Measurements from ENCODE around the gene GIMD1.
"Not testable (repeated sequence)": the region's sequence is repeated elsewhere in the genome, so short reads cannot be mapped to it uniquely, and the experiment has no call there.

GIMD1 gene

DNA sequence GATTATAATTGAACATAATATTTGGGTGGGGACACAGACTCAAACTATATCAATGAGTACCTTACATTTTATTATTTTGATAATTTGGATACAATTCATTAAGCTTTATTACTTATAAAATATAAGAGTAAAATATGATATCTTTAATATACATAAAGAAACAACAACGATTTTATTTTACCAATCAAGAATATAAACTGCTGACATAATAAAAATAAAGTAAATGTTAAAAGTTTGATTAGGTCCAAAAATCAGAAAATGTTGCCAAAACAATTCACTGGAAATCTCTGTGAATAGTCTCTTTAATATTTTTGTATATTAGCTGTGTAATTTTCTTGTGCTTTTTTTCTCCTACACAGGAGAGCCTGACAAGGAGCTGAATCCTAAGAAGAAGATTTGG, 21.4 kb downstream of the GIMD1 start:
- no peak for DNase-seq

DNA sequence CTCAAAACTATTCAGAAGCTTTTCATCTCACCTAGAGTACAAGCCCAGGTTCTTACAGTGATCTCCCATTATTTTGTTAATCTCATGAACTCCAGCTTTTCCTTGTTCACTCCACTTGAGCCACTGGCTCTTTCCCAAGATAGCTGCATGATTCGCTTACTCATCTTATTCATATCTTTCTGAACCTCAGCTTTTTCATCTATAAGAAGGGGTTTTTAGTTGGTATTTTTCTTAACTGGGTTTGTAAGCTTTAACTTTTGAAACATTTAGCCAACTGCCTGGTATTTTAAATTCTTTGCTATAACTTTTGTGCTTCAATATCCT, 24.0 kb downstream of the GIMD1 start:
- DNase-seq: no peak

- no peak for DNase-seq
Observed at GRCh38 chr4:106343865-106344646, 24.5 kb downstream of the GIMD1 start.

DNA sequence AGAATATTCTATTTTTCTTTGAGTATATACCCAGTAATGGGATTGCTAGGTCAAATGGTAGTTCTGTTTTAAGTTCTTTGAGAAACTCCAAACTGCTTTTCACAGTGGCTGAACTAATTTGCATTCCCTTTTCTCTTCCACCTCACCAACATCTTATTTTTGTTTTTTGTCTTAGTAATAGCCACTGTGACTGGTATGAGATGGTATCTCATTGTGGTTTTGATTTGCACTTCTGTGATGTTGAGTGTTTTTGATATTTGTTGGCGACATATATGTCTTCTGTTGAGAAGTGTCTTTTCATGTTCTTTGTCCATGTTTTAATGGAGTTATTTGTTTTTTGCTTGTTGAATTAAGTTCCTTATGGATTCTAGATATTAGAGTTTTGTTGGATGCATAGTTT, 27.8 kb downstream of the GIMD1 start:
- DNase-seq: no peak

GRCh38 chr4:106339431-106339830, 29.1 kb downstream of the GIMD1 start:
- no peak for DNase-seq

- DNase-seq: no peak
Observed at GRCh38 chr4:106338671-106339070, 29.9 kb downstream of the GIMD1 start.

- DNase-seq: no peak
Observed at GRCh38 chr4:106337916-106338315, 30.7 kb downstream of the GIMD1 start.

DNA sequence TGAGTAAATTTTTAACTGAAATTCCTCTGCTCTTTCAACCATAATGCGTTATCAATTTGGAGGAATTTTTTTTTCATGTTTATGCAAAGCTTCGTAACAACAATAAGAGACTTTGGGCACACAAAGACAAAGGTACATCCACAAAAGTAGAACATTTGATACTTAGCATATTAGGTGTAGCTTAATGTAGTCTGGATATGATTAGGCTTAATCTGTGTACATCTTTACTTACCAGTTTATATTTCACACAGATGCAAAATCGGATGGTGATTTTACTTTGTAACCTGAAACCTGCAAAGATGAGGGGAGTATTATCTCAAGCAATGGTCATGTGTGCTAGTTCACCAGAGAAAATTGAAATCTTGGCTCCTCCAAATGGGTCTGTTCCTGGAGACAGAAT, 32.0 kb downstream of the GIMD1 start:
- no peak for DNase-seq

GRCh38 chr4:106334741-106335470, 33.7 kb downstream of the GIMD1 start:
- no peak for DNase-seq

DNA sequence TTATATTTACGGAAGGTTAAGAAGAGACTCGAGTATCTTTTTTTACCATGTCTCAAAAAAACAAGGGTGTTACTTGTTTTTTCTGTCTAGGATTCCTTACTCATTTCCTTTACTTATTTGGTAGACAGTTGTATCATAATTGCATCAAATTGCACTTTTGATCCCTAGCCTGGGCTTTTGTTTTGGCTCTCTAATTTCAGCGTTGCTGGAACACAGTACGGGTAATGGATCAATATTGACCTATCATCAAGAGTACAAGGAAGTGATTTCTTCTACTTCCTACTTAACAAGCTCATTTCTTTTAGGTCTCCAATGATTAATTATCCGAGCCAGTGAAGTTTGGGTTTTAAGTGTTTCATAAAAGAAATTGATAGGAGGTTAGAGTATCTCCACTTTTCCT, 35.4 kb downstream of the GIMD1 start:
- DNase-seq: no peak

DNA sequence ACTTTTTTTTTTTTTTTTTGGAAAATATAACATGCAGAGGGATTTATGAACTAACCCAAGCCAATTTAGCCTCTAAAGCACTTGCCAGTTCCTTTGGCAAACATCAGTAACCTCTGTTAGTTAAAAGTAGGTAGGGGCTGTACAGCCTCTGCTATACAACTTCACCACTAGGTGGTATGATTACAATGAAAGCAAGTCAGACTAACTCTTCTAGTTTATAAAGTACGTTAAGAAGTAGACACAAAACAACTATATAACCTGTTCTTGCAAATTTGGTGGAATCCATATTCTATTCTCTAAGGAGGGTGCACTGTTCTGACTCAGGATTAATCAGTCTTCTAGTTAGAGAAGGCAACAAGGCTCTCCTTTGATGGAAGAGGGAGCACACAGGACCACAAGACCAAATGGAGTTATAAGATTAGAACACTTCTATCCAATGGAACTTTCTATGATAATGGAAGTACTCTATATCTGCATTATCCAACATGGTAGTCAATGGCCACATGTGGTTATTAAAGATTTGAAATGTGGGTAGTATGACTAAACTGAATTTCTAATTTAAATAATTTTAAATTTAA, 39.4 kb downstream of the GIMD1 start:
- no peak for DNase-seq

DNA sequence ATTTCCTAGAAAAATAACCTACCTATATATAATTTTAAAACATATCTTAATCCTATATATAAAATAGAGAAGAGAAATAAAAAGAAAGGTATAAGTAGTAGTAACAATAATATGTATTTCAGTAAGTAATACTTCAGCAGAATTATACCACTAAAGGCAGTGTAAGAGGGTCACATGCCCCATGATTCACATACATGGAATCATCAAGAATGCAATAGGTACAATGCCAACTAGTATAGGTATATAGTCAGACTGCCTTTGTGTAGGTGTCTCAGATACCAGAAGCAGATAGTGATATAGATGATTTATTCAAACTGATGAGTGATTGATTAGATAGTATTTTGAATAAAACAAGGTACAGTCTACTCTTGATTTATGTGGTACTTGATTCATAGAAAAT, 42.8 kb downstream of the GIMD1 start:
- DNase-seq: no peak

- DNase-seq: no peak
Observed at GRCh38 chr4:106323119-106323518, 45.5 kb downstream of the GIMD1 start.

DNA sequence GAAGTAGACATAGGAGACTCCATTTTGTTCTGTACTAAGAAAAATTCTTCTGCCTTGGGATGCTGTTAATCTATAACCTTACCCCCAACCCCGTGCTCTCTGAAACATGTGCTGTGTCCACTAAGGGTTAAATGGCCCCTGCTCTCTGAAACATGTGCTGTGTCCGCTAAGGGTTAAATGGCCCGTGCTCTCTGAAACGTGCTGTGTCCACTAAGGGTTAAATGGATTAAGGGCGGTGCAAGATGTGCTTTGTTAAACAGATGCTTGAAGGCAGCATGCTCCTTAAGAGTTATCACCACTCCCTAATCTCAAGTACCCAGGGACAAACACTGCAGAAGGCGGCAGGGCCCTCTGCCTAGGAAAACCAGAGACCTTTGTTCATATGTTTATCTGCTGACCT, 46.8 kb downstream of the GIMD1 start:
- DNase-seq: not testable (repeated sequence)

DNA sequence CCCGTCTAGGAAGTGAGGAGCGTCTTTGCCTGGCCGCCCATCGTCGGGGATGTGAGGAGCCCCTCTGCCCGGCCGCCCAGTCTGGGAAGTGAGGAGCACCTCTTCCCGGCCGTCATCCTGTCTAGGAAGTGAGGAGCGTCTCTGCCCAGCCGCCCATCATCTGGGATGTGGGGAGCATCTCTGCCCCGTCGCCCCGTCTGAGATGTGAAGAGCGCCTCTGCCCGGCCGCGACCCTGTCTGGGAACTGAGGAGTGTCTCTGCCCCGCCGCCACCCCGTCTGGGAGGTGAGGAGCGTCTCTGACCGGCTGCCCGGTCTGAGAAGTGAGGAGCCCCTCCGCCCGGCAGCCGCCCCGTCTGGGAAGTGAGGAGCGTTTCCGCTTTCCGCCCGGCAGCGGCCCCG, 47.4 kb downstream of the GIMD1 start:
- not testable (repeated sequence) for DNase-seq

GRCh38 chr4:106320235-106320634, 48.3 kb downstream of the GIMD1 start:
- no peak for DNase-seq

GRCh38 chr4:106318511-106318910, 50.1 kb downstream of the GIMD1 start:
- DNase-seq: no peak

DNA sequence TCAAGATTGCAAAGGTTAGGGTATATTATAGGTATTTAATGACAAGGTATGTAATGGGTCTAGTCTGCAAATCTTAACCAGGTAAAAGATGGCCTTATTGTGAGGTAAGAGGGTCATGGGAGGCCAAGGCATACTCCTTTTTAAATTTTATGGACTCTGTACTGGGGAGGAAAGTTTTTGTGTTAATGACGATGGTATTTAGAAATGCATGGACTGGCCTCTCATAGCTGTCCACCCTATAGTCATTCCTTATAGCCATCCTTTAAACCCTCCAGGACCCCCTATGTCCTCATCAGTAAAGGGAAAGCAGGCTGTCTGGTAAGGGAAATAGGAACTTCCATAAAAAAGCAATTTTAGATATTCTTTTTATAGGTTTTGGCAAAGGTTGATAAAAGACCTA, 50.8 kb downstream of the GIMD1 start:
- no peak for DNase-seq

DNA sequence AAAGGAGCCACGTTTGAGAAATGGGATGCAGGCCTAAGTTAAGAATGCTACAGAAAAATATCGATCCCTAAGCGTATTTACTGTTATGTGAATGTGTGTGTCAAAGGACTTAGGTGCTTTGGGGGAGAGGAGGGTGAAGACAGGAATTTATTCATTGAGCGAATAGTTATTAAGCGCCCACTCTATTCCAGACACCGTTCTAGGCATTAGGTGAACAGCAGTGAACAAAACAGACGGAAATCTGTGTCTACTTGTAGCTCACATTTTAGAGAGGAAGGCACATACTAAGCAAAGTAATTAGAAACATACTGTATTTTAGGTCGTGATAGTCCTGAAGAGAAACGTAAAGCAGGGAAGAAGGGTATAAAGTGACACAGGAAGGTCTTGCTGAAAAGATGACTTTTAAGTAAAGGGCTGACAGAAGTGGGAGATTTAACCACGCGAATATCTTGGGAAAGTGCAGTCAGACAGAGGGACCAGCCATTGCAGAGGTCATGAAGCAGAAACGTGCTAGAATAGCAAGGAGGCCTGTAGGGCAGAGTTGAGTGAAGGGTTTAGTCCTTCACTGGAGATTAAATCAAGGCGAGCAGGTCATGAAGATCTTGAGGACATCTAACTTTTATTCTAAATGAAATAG, 51.7 kb downstream of the GIMD1 start:
- no peak for DNase-seq

DNA sequence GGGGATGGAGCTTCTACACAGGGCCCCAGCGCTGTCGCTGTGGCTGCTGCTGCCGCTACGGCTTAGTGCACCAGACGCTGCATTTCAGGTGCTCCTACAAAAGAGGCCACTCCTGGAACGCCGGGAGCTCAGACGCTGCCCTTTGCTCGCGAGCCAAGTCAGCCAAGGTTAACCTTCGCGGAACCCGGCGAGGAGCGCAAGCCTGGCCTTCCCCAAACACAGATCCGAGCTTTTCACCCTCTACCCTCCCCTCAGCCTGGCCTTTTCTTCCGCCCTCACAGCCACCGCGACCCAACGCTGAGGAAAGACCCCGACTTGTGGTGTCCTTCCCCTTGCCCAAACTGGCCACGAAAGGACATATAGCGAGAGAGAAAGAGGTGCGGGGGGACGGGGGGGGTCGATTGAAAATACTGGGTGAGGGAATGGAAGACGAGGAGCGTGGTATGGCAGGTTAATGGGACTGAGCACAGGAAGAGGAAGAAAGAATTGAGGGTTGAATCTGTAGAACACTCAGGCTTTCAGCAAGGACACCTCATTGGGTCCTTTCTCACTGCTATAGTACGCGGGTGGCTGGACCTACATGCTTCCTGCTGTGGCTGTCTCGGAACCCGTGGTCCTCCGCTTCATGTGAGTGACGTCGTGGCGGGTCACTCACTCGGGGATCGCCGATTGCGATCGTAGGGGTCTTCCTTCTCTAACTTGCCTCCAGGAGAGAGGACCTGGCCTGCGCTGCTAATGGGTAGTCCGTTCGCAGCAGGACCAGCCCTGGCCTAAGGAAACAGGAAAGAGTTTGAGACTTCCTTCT, 52.4 kb downstream of the GIMD1 start, which contains the start of the genes AIMP1 and TBCK:
AIMP1 (plus strand) TSS at position 583 of the 805 bp plus-strand sequence. CDS start 8,460 bp downstream, outside the sequence.
TBCK (minus strand) TSS at position 242 of the 805 bp plus-strand sequence. CDS start 7,249 bp downstream, outside the sequence.
- peak; percentile 82 for DNase-seq

GRCh38 chr4:106315476-106315967, 53.1 kb downstream of the GIMD1 start:
- DNase-seq: peak; percentile 26

DNA sequence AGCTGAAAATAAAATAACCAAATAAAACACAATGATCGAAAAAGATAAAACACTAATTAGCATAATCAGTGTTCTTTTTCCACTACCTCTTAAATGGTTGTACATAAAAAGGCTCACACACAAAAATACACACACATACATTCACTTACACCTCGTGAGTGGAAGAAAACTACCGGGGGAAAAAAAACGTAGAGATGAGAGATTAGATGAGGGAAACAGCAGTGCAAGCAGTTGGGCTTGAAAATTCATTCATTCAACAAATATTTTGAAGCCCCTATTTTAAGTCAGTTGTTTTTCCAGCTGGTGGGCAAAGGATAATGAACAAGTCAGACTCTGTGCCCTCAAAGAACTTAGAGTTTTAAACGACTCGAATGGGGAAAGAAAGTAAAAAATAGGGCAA, 53.6 kb downstream of the GIMD1 start:
- no peak for DNase-seq
